HepG2 (cell line): Measurements from ENCODE around the gene ERLEC1. TPM values are rescaled to one million over a fixed set of nuclear protein-coding genes. Genes with fewer than 3 reads are reported as not detected.

ENCODE experiments used
- ETV6 ChIP-seq: sonication (generic); formaldehyde crosslinking; conservative IDR thresholded peaks from 2 replicates; pipeline ENCODE4 v1.4.0; 2020; ENCODE audit warnings: missing genetic modification reagents
- KDM4B ChIP-seq: sonication (generic); formaldehyde crosslinking; IDR thresholded peaks from 2 replicates; pipeline ENCODE4 v1.4.0; 2020; ENCODE audit warnings: missing genetic modification reagents
- NCOA2 ChIP-seq: sonication (generic); formaldehyde crosslinking; IDR thresholded peaks from 2 replicates; pipeline ENCODE4 v1.8.0; 2022; ENCODE audit warnings: inconsistent platforms
- NFE2L1 ChIP-seq: sonication (generic); formaldehyde crosslinking; IDR thresholded peaks from 2 replicates; pipeline ENCODE4 v1.4.0; 2020; ENCODE audit warnings: missing genetic modification reagents, mild to moderate bottlenecking, borderline replicate concordance
- RARA ChIP-seq: IDR thresholded peaks from 2 replicates; pipeline ENCODE4 v1.6.1; 2016; ENCODE audit warnings: missing genetic modification reagents, missing compliant biosample characterization
- RXRB ChIP-seq: IDR thresholded peaks from 2 replicates; pipeline ENCODE4 v1.6.1; 2016; ENCODE audit warnings: borderline replicate concordance, missing genetic modification reagents, missing compliant biosample characterization
- SIN3A ChIP-seq: IDR thresholded peaks from 2 replicates; pipeline ENCODE4 v1.6.1; 2011; ENCODE audit warnings: low read depth, mild to moderate bottlenecking, control low read depth, low read length, borderline replicate concordance
- ZBTB42 ChIP-seq: sonication (generic); formaldehyde crosslinking; IDR thresholded peaks from 2 replicates; pipeline ENCODE4 v1.5.0; 2020; ENCODE audit warnings: mild to moderate bottlenecking, missing genetic modification reagents
- ZFY ChIP-seq: sonication (generic); formaldehyde crosslinking; IDR thresholded peaks from 2 replicates; pipeline ENCODE4 v1.4.0; 2020; ENCODE audit warnings: missing genetic modification reagents
- ZNF205 ChIP-seq: IDR thresholded peaks from 2 replicates; pipeline ENCODE4 v1.6.1; 2018; ENCODE audit warnings: missing biosample characterization, missing genetic modification reagents
- ZNF563 ChIP-seq: sonication (generic); formaldehyde crosslinking; IDR thresholded peaks from 2 replicates; pipeline ENCODE4 v1.8.0; 2022; ENCODE audit warnings: mild to moderate bottlenecking, moderate library complexity, missing genetic modification reagents
- ZNF652 ChIP-seq: IDR thresholded peaks from 2 replicates; pipeline ENCODE4 v1.6.1; 2016; ENCODE audit warnings: low read depth, borderline replicate concordance
- ZNF7 ChIP-seq: IDR thresholded peaks from 2 replicates; pipeline ENCODE4 v1.6.1; 2016; ENCODE audit warnings: missing biosample characterization, missing genetic modification reagents
- ZNF720 ChIP-seq: sonication (generic); formaldehyde crosslinking; IDR thresholded peaks from 2 replicates; pipeline ENCODE4 v1.4.0; 2020; ENCODE audit warnings: missing genetic modification reagents
- polyA plus RNA-seq, 8 experiments: library from polyadenylated mRNA; depleted of rRNA in 3 of 8; stranded (reverse) in 7 of 8; unstranded in 1 of 8; fragments of >200 nt; fragmentation: Illumina TruSeq in 4 of 8; extraction: Trizol in 4 of 8; gene quantifications; 2 replicates each; pipeline versions ENCODE4 v1.2.1 to v1.2.3, GENCODE V29; 2011 to 2016; ENCODE audit warnings: low read depth in 4 of 8, missing spikeins in 1 of 8, mixed read lengths in 1 of 8; ENCODE audit not compliant: insufficient read depth in 1 of 8
- total RNA-seq, 5 experiments: library from RNA; depleted of rRNA; stranded (reverse); fragments of >200 nt; fragmentation: Illumina TruSeq; extraction: Trizol; gene quantifications; 2 replicates each; pipeline ENCODE4 v1.2.3, GENCODE V29; 2016; ENCODE audit warnings: low read depth in 1 of 5
- TF ChIP-seq, protein P1 (sequence below): sonication (generic); formaldehyde crosslinking; IDR thresholded peaks from 2 replicates; pipeline ENCODE4 v1.8.1; 2023; ENCODE audit warnings: missing genetic modification reagents, inconsistent platforms, borderline replicate concordance
- TF ChIP-seq, protein P2 (sequence below): sonication (generic); formaldehyde crosslinking; IDR thresholded peaks from 2 replicates; pipeline ENCODE4 v1.4.0; 2020; ENCODE audit warnings: low read depth, missing genetic modification reagents
- TF ChIP-seq, protein P3 (sequence below), 2 experiments: sonication (generic) in 1 of 2; formaldehyde crosslinking in 1 of 2; IDR thresholded peaks; 2 replicates each; pipeline versions ENCODE4 v1.4.0 to v1.6.1; 2018 to 2020; ENCODE audit warnings: missing genetic modification reagents in 2 of 2, borderline replicate concordance in 1 of 2, low read depth in 1 of 2, mild to moderate bottlenecking in 1 of 2, missing biosample characterization in 1 of 2
- TF ChIP-seq, protein P4 (sequence below): sonication (generic); formaldehyde crosslinking; IDR thresholded peaks from 2 replicates; pipeline ENCODE4 v1.8.1; 2023; ENCODE audit warnings: mild to moderate bottlenecking, missing genetic modification reagents

ERLEC1 gene
- total and polyA plus RNA-seq, 2 of the 13 experiments (the other 11 are each of a cell fraction or from before 2014, with no cell fraction given), result 87.3 to 88.4 TPM

DNA sequence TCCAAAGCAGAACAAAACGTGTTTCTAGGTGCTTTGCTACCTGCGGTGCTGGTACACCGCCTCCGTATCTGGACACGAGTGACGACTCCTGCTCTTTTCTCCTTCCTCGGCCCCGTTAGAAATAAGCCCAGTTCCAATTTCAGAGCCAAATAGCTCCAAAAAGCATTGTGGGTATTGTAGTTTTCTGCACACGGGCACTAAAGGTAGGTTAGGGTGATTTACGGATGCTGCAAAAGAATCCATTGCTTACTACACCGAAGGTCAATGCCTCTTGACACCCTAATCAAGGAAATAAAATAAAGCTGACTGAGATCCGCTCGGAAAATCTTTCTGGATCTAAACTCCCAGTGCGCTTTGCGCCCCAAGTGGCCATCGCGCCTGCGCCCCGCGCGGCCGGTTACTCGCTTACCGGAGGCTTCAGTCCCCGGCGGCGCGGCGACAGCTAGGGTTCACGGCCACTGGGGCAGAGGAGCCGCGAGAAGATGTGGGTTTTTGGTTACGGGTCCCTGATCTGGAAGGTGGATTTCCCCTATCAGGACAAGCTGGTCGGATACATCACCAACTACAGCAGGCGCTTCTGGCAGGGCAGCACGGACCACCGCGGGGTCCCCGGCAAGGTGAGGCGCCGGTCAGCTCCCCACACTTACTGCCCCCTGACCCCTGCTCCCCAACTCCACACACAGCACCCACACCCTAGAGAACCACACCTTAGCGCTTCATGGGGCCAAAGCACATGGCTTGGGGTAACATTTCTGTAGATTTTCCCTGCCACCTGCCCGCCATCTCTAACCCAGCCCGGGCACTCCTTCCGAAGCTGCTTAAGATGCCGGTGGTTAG, 19.2 kb upstream of the ERLEC1 start, which contains the start of gene CHAC2 (continued):
- TF ChIP-seq ZNF205 (CRISPR knock-in tag) (no peak; the same call in none of the 2 replicates), ZFY (peak; percentile 56), RARA (CRISPR knock-in tag) (peak; percentile 25; the same call in 1 of the 2 replicates), RXRB (CRISPR knock-in tag) (no peak), KDM4B (no peak), ETV6 (CRISPR knock-in tag) (no peak; the same call in 1 of the 2 replicates), SIN3A (peak; percentile 66), ZNF720 (CRISPR knock-in tag) (no peak), ZNF563 (CRISPR knock-in tag) (no peak), ZNF7 (CRISPR knock-in tag) (no peak), ZBTB42 (CRISPR knock-in tag) (no peak), ZNF652 (CRISPR knock-in tag) (no peak), NFE2L1 (CRISPR knock-in tag) (no peak), NCOA2 (CRISPR knock-in tag) (no peak)
- TF ChIP-seq, protein P1, sequence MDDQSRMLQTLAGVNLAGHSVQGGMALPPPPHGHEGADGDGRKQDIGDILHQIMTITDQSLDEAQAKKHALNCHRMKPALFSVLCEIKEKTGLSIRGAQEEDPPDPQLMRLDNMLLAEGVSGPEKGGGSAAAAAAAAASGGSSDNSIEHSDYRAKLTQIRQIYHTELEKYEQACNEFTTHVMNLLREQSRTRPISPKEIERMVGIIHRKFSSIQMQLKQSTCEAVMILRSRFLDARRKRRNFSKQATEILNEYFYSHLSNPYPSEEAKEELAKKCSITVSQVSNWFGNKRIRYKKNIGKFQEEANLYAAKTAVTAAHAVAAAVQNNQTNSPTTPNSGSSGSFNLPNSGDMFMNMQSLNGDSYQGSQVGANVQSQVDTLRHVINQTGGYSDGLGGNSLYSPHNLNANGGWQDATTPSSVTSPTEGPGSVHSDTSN, result no peak
- TF ChIP-seq, protein P2, sequence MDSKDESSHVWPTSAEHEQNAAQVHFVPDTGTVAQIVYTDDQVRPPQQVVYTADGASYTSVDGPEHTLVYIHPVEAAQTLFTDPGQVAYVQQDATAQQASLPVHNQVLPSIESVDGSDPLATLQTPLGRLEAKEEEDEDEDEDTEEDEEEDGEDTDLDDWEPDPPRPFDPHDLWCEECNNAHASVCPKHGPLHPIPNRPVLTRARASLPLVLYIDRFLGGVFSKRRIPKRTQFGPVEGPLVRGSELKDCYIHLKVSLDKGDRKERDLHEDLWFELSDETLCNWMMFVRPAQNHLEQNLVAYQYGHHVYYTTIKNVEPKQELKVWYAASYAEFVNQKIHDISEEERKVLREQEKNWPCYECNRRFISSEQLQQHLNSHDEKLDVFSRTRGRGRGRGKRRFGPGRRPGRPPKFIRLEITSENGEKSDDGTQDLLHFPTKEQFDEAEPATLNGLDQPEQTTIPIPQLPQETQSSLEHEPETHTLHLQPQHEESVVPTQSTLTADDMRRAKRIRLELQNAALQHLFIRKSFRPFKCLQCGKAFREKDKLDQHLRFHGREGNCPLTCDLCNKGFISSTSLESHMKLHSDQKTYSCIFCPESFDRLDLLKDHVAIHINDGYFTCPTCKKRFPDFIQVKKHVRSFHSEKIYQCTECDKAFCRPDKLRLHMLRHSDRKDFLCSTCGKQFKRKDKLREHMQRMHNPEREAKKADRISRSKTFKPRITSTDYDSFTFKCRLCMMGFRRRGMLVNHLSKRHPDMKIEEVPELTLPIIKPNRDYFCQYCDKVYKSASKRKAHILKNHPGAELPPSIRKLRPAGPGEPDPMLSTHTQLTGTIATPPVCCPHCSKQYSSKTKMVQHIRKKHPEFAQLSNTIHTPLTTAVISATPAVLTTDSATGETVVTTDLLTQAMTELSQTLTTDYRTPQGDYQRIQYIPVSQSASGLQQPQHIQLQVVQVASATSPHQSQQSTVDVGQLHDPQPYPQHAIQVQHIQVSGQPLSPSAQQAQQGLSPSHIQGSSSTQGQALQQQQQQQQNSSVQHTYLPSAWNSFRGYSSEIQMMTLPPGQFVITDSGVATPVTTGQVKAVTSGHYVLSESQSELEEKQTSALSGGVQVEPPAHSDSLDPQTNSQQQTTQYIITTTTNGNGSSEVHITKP (CRISPR knock-in tag), result no peak
- TF ChIP-seq, protein P3, sequence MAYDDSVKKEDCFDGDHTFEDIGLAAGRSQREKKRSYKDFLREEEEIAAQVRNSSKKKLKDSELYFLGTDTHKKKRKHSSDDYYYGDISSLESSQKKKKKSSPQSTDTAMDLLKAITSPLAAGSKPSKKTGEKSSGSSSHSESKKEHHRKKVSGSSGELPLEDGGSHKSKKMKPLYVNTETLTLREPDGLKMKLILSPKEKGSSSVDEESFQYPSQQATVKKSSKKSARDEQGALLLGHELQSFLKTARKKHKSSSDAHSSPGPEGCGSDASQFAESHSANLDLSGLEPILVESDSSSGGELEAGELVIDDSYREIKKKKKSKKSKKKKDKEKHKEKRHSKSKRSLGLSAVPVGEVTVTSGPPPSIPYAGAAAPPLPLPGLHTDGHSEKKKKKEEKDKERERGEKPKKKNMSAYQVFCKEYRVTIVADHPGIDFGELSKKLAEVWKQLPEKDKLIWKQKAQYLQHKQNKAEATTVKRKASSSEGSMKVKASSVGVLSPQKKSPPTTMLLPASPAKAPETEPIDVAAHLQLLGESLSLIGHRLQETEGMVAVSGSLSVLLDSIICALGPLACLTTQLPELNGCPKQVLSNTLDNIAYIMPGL (CRISPR knock-in tag; IDR thresholded peaks at IDR 0.05; ENCODE audit: borderline replicate concordance in 1 of 2, low read depth in 1 of 2), result peak; percentile 56 to 60; a peak in 2 of 4 replicates
- TF ChIP-seq, protein P4, sequence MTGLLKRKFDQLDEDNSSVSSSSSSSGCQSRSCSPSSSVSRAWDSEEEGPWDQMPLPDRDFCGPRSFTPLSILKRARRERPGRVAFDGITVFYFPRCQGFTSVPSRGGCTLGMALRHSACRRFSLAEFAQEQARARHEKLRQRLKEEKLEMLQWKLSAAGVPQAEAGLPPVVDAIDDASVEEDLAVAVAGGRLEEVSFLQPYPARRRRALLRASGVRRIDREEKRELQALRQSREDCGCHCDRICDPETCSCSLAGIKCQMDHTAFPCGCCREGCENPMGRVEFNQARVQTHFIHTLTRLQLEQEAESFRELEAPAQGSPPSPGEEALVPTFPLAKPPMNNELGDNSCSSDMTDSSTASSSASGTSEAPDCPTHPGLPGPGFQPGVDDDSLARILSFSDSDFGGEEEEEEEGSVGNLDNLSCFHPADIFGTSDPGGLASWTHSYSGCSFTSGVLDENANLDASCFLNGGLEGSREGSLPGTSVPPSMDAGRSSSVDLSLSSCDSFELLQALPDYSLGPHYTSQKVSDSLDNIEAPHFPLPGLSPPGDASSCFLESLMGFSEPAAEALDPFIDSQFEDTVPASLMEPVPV (CRISPR knock-in tag), result 0 out of 2 replicates have a peak, but pooled peaks have one; percentile 1
